Measurements from ENCODE around the gene CAPSL.

DNA sequence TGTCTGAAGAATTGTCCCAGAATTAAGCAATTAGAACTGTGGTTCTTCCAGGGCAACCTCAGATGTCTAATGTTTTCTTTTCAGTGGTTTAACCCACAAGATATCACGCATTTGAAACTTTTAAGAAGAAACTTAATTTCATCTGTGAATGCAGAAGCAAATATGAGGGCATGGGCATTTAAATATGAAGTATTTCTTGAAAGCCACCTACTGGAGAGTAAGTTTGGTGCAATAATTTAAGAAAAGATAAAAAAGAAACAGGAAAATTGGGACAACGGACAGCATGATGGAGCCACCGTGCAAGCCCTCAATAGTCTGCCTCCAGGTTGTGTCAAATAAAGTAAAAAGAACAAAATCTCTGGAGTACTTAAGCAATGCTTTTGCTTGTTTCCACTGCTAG is 1.2 kb upstream of the CAPSL start:
- TF ChIP-seq, protein P1, sequence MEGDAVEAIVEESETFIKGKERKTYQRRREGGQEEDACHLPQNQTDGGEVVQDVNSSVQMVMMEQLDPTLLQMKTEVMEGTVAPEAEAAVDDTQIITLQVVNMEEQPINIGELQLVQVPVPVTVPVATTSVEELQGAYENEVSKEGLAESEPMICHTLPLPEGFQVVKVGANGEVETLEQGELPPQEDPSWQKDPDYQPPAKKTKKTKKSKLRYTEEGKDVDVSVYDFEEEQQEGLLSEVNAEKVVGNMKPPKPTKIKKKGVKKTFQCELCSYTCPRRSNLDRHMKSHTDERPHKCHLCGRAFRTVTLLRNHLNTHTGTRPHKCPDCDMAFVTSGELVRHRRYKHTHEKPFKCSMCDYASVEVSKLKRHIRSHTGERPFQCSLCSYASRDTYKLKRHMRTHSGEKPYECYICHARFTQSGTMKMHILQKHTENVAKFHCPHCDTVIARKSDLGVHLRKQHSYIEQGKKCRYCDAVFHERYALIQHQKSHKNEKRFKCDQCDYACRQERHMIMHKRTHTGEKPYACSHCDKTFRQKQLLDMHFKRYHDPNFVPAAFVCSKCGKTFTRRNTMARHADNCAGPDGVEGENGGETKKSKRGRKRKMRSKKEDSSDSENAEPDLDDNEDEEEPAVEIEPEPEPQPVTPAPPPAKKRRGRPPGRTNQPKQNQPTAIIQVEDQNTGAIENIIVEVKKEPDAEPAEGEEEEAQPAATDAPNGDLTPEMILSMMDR (IDR thresholded peaks at IDR 0.05) = no peak
- TF ChIP-seq POLR2A (IDR thresholded peaks at IDR 0.05) = no peak
